NCI-H748 (cell line): ENCODE data around the gene KRTCAP3.
A peak's percentile ranks its signal among the peaks of the same experiment; 100 is the strongest.
"Not testable (repeated sequence)": the region's sequence is repeated elsewhere in the genome, so short reads cannot be mapped to it uniquely, and the experiment has no call there.

Source experiments
- DNase-seq: peaks from one replicate; lab custom pipeline; 2025; ENCODE audit not compliant: unreplicated experiment; lab: John Stamatoyannopoulos, UW

The KRTCAP3 gene

GRCh38 chr2:27441958-27442919, at the start of gene KRTCAP3:
Gene KRTCAP3 (plus strand): TSS chr2:27442381. CDS start chr2:27442413, 32 bp downstream.
- peak; percentile 88 for DNase-seq

GRCh38 chr2:27393225-27393624, 49.0 kb upstream of the KRTCAP3 start:
- DNase-seq = no peak

- DNase-seq = no peak
Observed at GRCh38 chr2:27398962-27399361, 43.2 kb upstream of the KRTCAP3 start.

GRCh38 chr2:27400348-27401135, 41.6 kb upstream of the KRTCAP3 start:
- DNase-seq = no peak

- peak; percentile 79 for DNase-seq
Observed at GRCh38 chr2:27407798-27408491, 34.2 kb upstream of the KRTCAP3 start.

- peak; percentile 70 for DNase-seq
Observed at GRCh38 chr2:27408601-27409320, 33.4 kb upstream of the KRTCAP3 start.

- DNase-seq = peak; percentile 96
Observed at GRCh38 chr2:27409321-27410073, 32.7 kb upstream of the KRTCAP3 start, which contains the start of gene PPM1G. Gene PPM1G (minus strand): TSS chr2:27409591. CDS start chr2:27409422, 169 bp downstream.

GRCh38 chr2:27412419-27413152, 29.6 kb upstream of the KRTCAP3 start:
- DNase-seq = no peak

GRCh38 chr2:27416151-27416550, 26.0 kb upstream of the KRTCAP3 start:
- no peak for DNase-seq

- DNase-seq = no peak
Observed at GRCh38 chr2:27420996-27421395, 21.2 kb upstream of the KRTCAP3 start.

GRCh38 chr2:27421660-27422250, 20.4 kb upstream of the KRTCAP3 start:
- DNase-seq = no peak

GRCh38 chr2:27422958-27423357, 19.2 kb upstream of the KRTCAP3 start:
- DNase-seq = no peak

GRCh38 chr2:27425039-27425438, 17.1 kb upstream of the KRTCAP3 start:
- DNase-seq = not testable (repeated sequence)

- DNase-seq = no peak
Observed at GRCh38 chr2:27427863-27428212, 14.3 kb upstream of the KRTCAP3 start.

- DNase-seq = peak; percentile 95
Observed at GRCh38 chr2:27428213-27428977, 13.8 kb upstream of the KRTCAP3 start, which contains the start of gene NRBP1. Gene NRBP1 (plus strand): TSS chr2:27428631. CDS start chr2:27433274, 4,643 bp downstream.

- DNase-seq = peak; percentile 85
Observed at GRCh38 chr2:27428978-27429541, 13.1 kb upstream of the KRTCAP3 start.

GRCh38 chr2:27431395-27431794, 10.8 kb upstream of the KRTCAP3 start:
- no peak for DNase-seq

GRCh38 chr2:27435628-27436027, 6.6 kb upstream of the KRTCAP3 start:
- no peak for DNase-seq
